OCI-LY7 (cell line): ENCODE measurements around the gene MYH7.

Experiments
- EZH2phosphoT487 ChIP-seq: fragments of 200-600 bp; sonication (generic); IDR thresholded peaks from 2 replicates; pipeline ENCODE4 v1.6.1; 2018; ENCODE audit warnings: low read depth, borderline replicate concordance, mild to moderate bottlenecking, mixed run types, antibody characterized with exemption, low read length, moderate library complexity, mixed read lengths
- TF ChIP-seq, protein P1 (sequence below): fragments of 200-600 bp; sonication (generic); conservative IDR thresholded peaks from 2 replicates; pipeline ENCODE4 v1.5.1; 2014; ENCODE audit warnings: mild to moderate bottlenecking, antibody characterized with exemption, low read length, moderate library complexity, mixed read lengths

DNA sequence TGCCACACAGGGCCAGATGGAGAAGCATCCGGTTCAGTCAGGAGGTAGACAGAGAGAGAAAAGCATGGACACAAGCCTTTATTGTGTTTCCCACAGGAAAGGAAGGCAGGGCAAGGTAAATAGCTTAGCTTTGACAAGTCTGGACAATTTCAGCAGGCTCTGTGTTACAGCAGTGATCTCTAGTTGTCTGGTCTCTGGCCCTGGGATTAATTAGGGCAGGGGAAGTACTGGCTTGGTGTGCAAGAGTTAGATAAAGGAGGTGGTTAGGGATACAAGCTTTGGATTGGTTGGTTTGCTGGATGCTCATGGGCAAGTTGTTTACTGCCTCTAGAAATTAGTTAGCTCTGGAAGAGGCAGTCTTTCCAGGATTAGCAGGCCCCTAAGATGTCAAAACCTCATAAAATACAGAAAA, 19.0 kb upstream of the MYH7 start:
- TF ChIP-seq, protein P1, sequence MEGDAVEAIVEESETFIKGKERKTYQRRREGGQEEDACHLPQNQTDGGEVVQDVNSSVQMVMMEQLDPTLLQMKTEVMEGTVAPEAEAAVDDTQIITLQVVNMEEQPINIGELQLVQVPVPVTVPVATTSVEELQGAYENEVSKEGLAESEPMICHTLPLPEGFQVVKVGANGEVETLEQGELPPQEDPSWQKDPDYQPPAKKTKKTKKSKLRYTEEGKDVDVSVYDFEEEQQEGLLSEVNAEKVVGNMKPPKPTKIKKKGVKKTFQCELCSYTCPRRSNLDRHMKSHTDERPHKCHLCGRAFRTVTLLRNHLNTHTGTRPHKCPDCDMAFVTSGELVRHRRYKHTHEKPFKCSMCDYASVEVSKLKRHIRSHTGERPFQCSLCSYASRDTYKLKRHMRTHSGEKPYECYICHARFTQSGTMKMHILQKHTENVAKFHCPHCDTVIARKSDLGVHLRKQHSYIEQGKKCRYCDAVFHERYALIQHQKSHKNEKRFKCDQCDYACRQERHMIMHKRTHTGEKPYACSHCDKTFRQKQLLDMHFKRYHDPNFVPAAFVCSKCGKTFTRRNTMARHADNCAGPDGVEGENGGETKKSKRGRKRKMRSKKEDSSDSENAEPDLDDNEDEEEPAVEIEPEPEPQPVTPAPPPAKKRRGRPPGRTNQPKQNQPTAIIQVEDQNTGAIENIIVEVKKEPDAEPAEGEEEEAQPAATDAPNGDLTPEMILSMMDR, result no peak
- no peak for TF ChIP-seq EZH2phosphoT487
